Duodenal mucosa (tissue), 2 donors: ENCODE results near the gene COL13A1.

Experiments
- H3K27ac ChIP-seq: one replicate; pipeline ENCODE4 v1.7.0; 2013; ENCODE audit warnings: low read depth, low read length
- H3K27me3 ChIP-seq, 2 donors: one replicate each; pipeline ENCODE4 v1.7.0; 2013; ENCODE audit warnings: low read length in 2 of 2, control low read depth in 1 of 2; ENCODE audit not compliant: insufficient read depth in 2 of 2, control insufficient read depth in 1 of 2
- H3K36me3 ChIP-seq, 2 donors: one replicate each; pipeline ENCODE4 v1.7.0; 2013; ENCODE audit warnings: low read length in 2 of 2, control low read depth in 1 of 2; ENCODE audit not compliant: insufficient read depth in 2 of 2, control insufficient read depth in 1 of 2
- H3K4me1 ChIP-seq, 2 donors: one replicate each; pipeline ENCODE4 v1.7.0; 2013; ENCODE audit warnings: low read length in 2 of 2, control low read depth in 1 of 2; ENCODE audit not compliant: insufficient read depth in 2 of 2, control insufficient read depth in 1 of 2
- H3K4me3 ChIP-seq, 2 donors: one replicate each; pipeline ENCODE4 v1.7.0; 2013; ENCODE audit warnings: low read length in 2 of 2, low read depth in 1 of 2
- H3K9ac ChIP-seq, 2 donors: one replicate each; pipeline ENCODE4 v1.7.0; 2013; ENCODE audit warnings: low read length in 2 of 2, low read depth in 1 of 2
- H3K9me3 ChIP-seq, 2 donors: one replicate each; pipeline ENCODE4 v1.7.0; 2013; ENCODE audit warnings: low read length in 2 of 2, control low read depth in 1 of 2; ENCODE audit not compliant: control insufficient read depth in 1 of 2

COL13A1 gene

GRCh38 chr10:69815104-69815503 is 13.4 kb downstream of the COL13A1 start:
- Histone ChIP-seq H3K36me3 (no peaks in the 10 kb centered on the region), H3K9ac (no peak overlapping the region), H3K27me3 (no peaks in the 10 kb centered on the region), H3K9me3 (no peaks in the 10 kb centered on the region), H3K4me3 (no peak overlapping the region), H3K27ac (no peak overlapping the region), H3K4me1 (peaks cover 4 to 6% of the 10 kb centered on the region in 2 donors)

- Histone ChIP-seq H3K4me1 (peaks cover 4 to 6% of the 10 kb centered on the region in 2 donors), H3K27me3 (no peaks in the 10 kb centered on the region), H3K36me3 (no peaks in the 10 kb centered on the region), H3K27ac (no peak overlapping the region), H3K4me3 (no peak overlapping the region), H3K9me3 (no peaks in the 10 kb centered on the region), H3K9ac (no peak overlapping the region)
Observed at GRCh38 chr10:69816521-69816920, 14.8 kb downstream of the COL13A1 start.

GRCh38 chr10:69817078-69817581 is 15.4 kb downstream of the COL13A1 start:
- Histone ChIP-seq H3K27ac (no peak overlapping the region), H3K27me3 (no peaks in the 10 kb centered on the region), H3K9me3 (no peaks in the 10 kb centered on the region), H3K36me3 (no peaks in the 10 kb centered on the region), H3K9ac (no peak overlapping the region), H3K4me1 (peaks cover 4 to 6% of the 10 kb centered on the region in 2 donors), H3K4me3 (no peak overlapping the region)

GRCh38 chr10:69818676-69819239 is 17.1 kb downstream of the COL13A1 start:
- H3K4me1 ChIP-seq: peaks cover 4 to 6% of the 10 kb centered on the region in 2 donors
- no peak overlapping the region for H3K27ac ChIP-seq
- no peaks in the 10 kb centered on the region for H3K36me3 ChIP-seq
- no peaks in the 10 kb centered on the region for H3K9me3 ChIP-seq
- no peaks in the 10 kb centered on the region for H3K27me3 ChIP-seq
- H3K4me3 ChIP-seq: no peak overlapping the region
- no peak overlapping the region for H3K9ac ChIP-seq

- Histone ChIP-seq H3K27ac (no peak overlapping the region), H3K36me3 (no peaks in the 10 kb centered on the region), H3K4me3 (no peak overlapping the region), H3K27me3 (no peaks in the 10 kb centered on the region), H3K9ac (no peak overlapping the region), H3K9me3 (no peaks in the 10 kb centered on the region), H3K4me1 (peaks cover 4 to 6% of the 10 kb centered on the region in 2 donors)
Observed at GRCh38 chr10:69819716-69820506, 18.2 kb downstream of the COL13A1 start.

- Histone ChIP-seq H3K27ac (no peak overlapping the region), H3K9ac (no peak overlapping the region), H3K36me3 (no peaks in the 10 kb centered on the region), H3K4me3 (no peak overlapping the region), H3K27me3 (peaks cover 0 to 2% of the 10 kb centered on the region in 2 donors), H3K4me1 (peaks cover 4 to 6% of the 10 kb centered on the region in 2 donors), H3K9me3 (no peaks in the 10 kb centered on the region)
Observed at GRCh38 chr10:69820817-69821216, 19.1 kb downstream of the COL13A1 start.

GRCh38 chr10:69825604-69826003 is 23.9 kb downstream of the COL13A1 start:
- no peaks in the 10 kb centered on the region for H3K9me3 ChIP-seq
- no peak overlapping the region for H3K27ac ChIP-seq
- H3K27me3 ChIP-seq: peaks cover 0 to 2% of the 10 kb centered on the region in 2 donors
- no peak overlapping the region for H3K9ac ChIP-seq
- H3K36me3 ChIP-seq: no peaks in the 10 kb centered on the region
- H3K4me3 ChIP-seq: no peak overlapping the region
- H3K4me1 ChIP-seq: no peaks in the 10 kb centered on the region

- H3K27ac ChIP-seq: no peak overlapping the region
- no peaks in the 10 kb centered on the region for H3K9me3 ChIP-seq
- no peak overlapping the region for H3K4me3 ChIP-seq
- peaks cover 0 to 2% of the 10 kb centered on the region in 2 donors for H3K27me3 ChIP-seq
- no peak overlapping the region for H3K9ac ChIP-seq
- H3K36me3 ChIP-seq: no peaks in the 10 kb centered on the region
- H3K4me1 ChIP-seq: no peaks in the 10 kb centered on the region
Observed at GRCh38 chr10:69826094-69826493, 24.4 kb downstream of the COL13A1 start.

GRCh38 chr10:69826789-69827554 is 25.3 kb downstream of the COL13A1 start:
- H3K27me3 ChIP-seq: peaks cover 0 to 2% of the 10 kb centered on the region in 2 donors
- H3K27ac ChIP-seq: no peak overlapping the region
- H3K36me3 ChIP-seq: no peaks in the 10 kb centered on the region
- no peak overlapping the region for H3K9ac ChIP-seq
- H3K9me3 ChIP-seq: no peaks in the 10 kb centered on the region
- H3K4me3 ChIP-seq: no peak overlapping the region
- H3K4me1 ChIP-seq: no peaks in the 10 kb centered on the region
